ENCODE results near the gene CRIP2. TPM values are rescaled to one million over a fixed set of nuclear protein-coding genes. Genes with fewer than 3 reads are reported as not detected.

The CRIP2 gene
- total RNA-seq, 2 donors from 2014 or later = 65.9 to 96.6 TPM

DNA sequence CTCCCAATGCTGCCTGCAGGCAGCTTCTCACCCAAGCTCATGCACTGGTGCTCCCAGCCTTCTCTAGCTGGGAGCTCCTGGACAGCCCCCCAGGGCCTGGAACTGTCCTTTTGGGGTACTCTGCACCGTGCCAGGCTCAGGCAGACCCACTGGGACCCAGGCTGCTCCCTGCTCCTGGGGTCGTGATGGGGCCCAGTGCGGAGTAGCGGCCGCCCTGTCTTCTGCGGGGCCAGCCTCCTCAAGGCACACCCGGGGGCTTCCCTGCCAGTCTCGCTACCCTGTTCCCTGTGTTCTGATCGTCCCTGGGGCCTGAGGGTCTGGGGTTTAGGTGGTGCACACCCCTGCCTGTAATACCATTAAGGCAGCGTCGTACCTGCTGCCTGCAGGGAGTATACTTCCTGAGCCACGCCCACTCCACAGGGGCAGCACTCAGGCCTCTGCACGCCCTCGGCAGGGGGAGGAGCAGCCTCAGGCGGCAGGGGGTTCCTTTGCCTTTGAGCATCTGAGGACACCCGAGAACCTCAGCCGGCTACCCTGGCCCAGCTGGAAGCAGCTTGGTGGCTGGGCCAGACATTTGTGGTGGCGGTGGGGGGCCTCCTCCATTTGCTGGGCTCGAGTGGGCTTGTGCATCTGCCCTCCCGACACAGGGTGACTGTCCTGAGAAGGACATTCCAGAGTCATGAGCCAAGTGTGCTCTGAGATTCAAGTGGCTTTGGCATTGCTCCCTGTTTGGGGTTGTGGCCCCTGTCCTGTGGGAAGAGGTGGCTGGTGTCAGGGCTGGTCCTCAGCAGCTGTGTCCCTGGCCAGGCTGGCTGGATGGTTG lies 9.2 kb upstream of the CRIP2 start:
- Histone ChIP-seq H3K36me3 (replicated peaks in 1 of 2; ENCODE audit: insufficient read depth in 1 of 2, low read depth in 2 of 2) (peaks cover 0 to 16% of the 10 kb centered on the region in 2 donors), H3K4me3 (no peak overlapping the region), H3K9me3 (no peaks in the 10 kb centered on the region), H3K27me3 (no peaks in the 10 kb centered on the region), H3K27ac (no peak overlapping the region), H3K4me1 (peaks cover 10% of the 10 kb centered on the region)
- no peak for DNase-seq
- ATAC-seq = no peak
- no peak for TF ChIP-seq POLR2A (IDR thresholded peaks at IDR 0.05)
- TF ChIP-seq, protein P1, sequence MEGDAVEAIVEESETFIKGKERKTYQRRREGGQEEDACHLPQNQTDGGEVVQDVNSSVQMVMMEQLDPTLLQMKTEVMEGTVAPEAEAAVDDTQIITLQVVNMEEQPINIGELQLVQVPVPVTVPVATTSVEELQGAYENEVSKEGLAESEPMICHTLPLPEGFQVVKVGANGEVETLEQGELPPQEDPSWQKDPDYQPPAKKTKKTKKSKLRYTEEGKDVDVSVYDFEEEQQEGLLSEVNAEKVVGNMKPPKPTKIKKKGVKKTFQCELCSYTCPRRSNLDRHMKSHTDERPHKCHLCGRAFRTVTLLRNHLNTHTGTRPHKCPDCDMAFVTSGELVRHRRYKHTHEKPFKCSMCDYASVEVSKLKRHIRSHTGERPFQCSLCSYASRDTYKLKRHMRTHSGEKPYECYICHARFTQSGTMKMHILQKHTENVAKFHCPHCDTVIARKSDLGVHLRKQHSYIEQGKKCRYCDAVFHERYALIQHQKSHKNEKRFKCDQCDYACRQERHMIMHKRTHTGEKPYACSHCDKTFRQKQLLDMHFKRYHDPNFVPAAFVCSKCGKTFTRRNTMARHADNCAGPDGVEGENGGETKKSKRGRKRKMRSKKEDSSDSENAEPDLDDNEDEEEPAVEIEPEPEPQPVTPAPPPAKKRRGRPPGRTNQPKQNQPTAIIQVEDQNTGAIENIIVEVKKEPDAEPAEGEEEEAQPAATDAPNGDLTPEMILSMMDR (IDR thresholded peaks at IDR 0.05) = no peak
- intact Hi-C loops (cut with DNase I) = no loop called here
- whole genome bisulfite sequencing, 2 donors = 94% methylated on average over 20 of the region's 20 CpGs; no CpG with 5 or more reads in 1 of the 2 donors

DNA sequence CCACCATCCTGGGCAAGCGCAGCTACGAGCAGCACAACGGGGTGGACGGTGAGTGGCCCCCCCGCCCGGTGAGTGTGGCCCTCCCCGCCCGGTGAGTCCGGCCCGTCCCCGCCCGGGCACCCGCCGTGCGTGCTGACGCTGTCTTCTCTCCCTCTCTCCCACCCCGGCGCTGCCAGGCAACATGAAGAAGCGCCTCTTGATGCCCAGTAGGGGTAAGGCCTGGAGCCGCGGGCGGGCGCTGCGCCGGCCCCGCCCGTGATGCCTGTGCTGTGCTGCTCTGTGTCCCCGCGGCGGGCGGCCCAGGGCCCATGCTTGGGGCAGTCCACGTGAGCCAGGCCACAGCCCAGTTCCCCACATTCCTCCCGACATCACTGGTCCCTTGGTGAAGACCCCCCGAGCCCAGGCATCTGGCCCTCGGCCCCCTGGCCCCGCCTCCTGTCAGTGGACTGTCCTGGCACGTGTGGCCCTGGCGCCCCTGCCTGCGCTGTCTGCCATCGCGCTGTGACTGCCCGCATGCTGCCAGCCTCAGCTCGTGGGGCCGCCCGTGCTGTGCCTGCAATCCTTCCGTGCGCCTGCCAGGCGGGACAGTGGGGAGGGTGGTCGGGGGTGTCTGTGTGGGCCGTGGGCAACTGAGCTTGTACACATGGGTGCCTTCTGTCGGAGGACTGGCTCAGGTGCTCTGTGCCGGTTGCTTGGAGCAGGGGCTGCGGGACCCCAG lies 7.9 kb upstream of the CRIP2 start:
- H3K27ac ChIP-seq = no peak overlapping the region
- H3K4me3 ChIP-seq = no peak overlapping the region
- ATAC-seq (no peak), DNase-seq (no peak)
- H3K27me3 ChIP-seq = no peaks in the 10 kb centered on the region
- no peaks in the 10 kb centered on the region for H3K9me3 ChIP-seq
- intact Hi-C loops (cut with DNase I) = no loop called here
- 94 to 95% methylated on average over 18 to 51 of the region's 53 CpGs for WGBS, 2 donors
- peaks cover 0 to 11% of the 10 kb centered on the region in 2 donors for H3K36me3 ChIP-seq (replicated peaks in 1 of 2; ENCODE audit: insufficient read depth in 1 of 2, low read depth in 2 of 2)
- H3K4me1 ChIP-seq = peaks cover 11% of the 10 kb centered on the region
- TF ChIP-seq, protein P1 (IDR thresholded peaks at IDR 0.05) = no peak
- no peak for TF ChIP-seq POLR2A (IDR thresholded peaks at IDR 0.05)

- no peak for DNase-seq
- Histone ChIP-seq H3K36me3 (replicated peaks in 1 of 2; ENCODE audit: insufficient read depth in 1 of 2, low read depth in 2 of 2) (peaks cover 0 to 11% of the 10 kb centered on the region in 2 donors), H3K4me3 (no peak overlapping the region), H3K27ac (no peak overlapping the region), H3K4me1 (peaks cover 18% of the 10 kb centered on the region), H3K9me3 (no peaks in the 10 kb centered on the region), H3K27me3 (no peaks in the 10 kb centered on the region)
- TF ChIP-seq, protein P1 (IDR thresholded peaks at IDR 0.05) = no peak
- TF ChIP-seq POLR2A (IDR thresholded peaks at IDR 0.05) = no peak
- WGBS, 2 donors = 92 to 98% methylated on average over 4 to 20 of the region's 20 CpGs
- ATAC-seq = no peak
- intact Hi-C loops (cut with DNase I) = no loop called here
Measured at GRCh38 chr14:105467249-105467941, 7.2 kb upstream of the CRIP2 start.

DNA sequence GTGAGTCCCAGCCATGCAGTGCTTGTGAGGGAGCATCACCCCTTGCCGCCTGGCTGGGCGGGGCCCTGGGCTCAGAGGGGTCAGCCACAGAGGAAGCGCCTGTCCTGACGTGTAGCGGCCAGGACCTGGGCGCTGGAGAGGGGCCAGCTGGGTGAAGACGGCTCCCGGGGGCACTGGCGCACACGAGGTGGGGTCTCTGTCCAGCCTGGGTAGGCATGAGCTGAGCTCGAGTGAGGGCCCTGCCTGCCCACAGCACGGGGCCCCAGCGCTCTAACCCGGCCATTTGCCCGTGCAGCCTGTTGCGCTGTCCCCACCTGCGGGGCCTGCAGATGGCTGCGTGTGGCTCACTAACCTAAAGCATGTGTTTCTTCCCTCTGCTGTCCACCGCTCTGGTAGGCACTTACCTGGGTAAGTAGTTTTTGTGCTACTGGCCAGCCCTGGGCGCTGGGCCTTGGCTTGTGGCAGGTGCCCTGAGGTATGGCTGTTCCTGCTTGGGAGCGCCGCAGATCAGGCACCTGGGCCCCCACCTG lies 6.6 kb upstream of the CRIP2 start:
- peaks cover 24% of the 10 kb centered on the region for H3K4me1 ChIP-seq
- TF ChIP-seq, protein P1 (IDR thresholded peaks at IDR 0.05) = no peak
- no peak for TF ChIP-seq POLR2A (IDR thresholded peaks at IDR 0.05)
- ATAC-seq = no peak
- no peak overlapping the region for H3K4me3 ChIP-seq
- intact Hi-C loops (cut with DNase I) = no loop called here
- DNase-seq = no peak
- 90 to 91% methylated on average over 6 to 22 of the region's 22 CpGs for WGBS, 2 donors
- peak overlapping the region in 2 of 4 donors; percentile 50 to 53 for H3K27ac ChIP-seq
- no peaks in the 10 kb centered on the region for H3K27me3 ChIP-seq
- peaks cover 0 to 11% of the 10 kb centered on the region in 2 donors for H3K36me3 ChIP-seq (replicated peaks in 1 of 2; ENCODE audit: insufficient read depth in 1 of 2, low read depth in 2 of 2)
- no peaks in the 10 kb centered on the region for H3K9me3 ChIP-seq

Measured in body of pancreas (tissue), 4 donors.